Gastrocnemius medialis (tissue), 4 donors: ENCODE data around the gene GPRASP1. TPM values are rescaled to one million over a fixed set of nuclear protein-coding genes. Genes with fewer than 3 reads are reported as not detected.

Experiments
- ATAC-seq, 2 donors: fragments of 150-250 bp; one replicate each; pipeline ENCODE4 v1.9.1; 2016
- DNase-seq, 2 donors: peaks; one replicate each; pipeline ENCODE4 v3.0.0-alpha.2; 2019
- H3K27ac ChIP-seq, 4 donors: fragments of 200-600 bp; sonication (generic); 1 replicate in 1 of 4; 2 replicates in 3 of 4; pipeline ENCODE4 v1.5.1; 2016 to 2018; ENCODE audit warnings: mild to moderate bottlenecking in 2 of 4, moderate library complexity in 1 of 4
- H3K27me3 ChIP-seq, 3 donors: fragments of 200-600 bp; sonication (generic) in 2 of 3; 1 replicate in 1 of 3; 2 replicates in 2 of 3; pipeline versions ENCODE4 v1.5.1 to v1.6.0; 2016 to 2019; ENCODE audit warnings: mild to moderate bottlenecking in 1 of 3, moderate library complexity in 1 of 3
- H3K36me3 ChIP-seq, 2 donors: fragments of 200-600 bp; sonication (generic) in 1 of 2; one replicate each; pipeline ENCODE4 v1.5.1; 2017 to 2018
- H3K4me1 ChIP-seq, 2 donors: fragments of 200-600 bp; sonication (generic) in 1 of 2; one replicate each; pipeline ENCODE4 v1.5.1; 2016 to 2017; ENCODE audit warnings: mild to moderate bottlenecking in 2 of 2
- H3K4me3 ChIP-seq, 4 donors: fragments of 200-600 bp; sonication (generic) in 3 of 4; 1 replicate in 1 of 4; 2 replicates in 3 of 4; pipeline ENCODE4 v1.5.1; 2016 to 2019; ENCODE audit warnings: mild to moderate bottlenecking in 2 of 4
- H3K9me3 ChIP-seq, 3 donors: fragments of 200-600 bp; sonication (generic) in 2 of 3; 1 replicate in 1 of 3; 2 replicates in 2 of 3; pipeline ENCODE4 v1.5.1; 2016 to 2019
- CTCF ChIP-seq, 5 experiments: fragments of 450-650 bp in 3 of 5; fragments of 200-600 bp in 2 of 5; sonication (generic) in 2 of 5; IDR thresholded peaks in 4 of 5; conservative IDR thresholded peaks in 1 of 5; 1 replicate in 4 of 5; 2 replicates in 1 of 5; pipeline ENCODE4 v1.5.1; 2016 to 2019; ENCODE audit warnings: antibody characterized with exemption in 5 of 5, mild to moderate bottlenecking in 3 of 5, moderate library complexity in 3 of 5
- POLR2A ChIP-seq, 2 donors: fragments of 450-650 bp; IDR thresholded peaks; one replicate each; pipeline ENCODE4 v1.6.1; 2017; ENCODE audit warnings: antibody characterized with exemption in 2 of 2, mild to moderate bottlenecking in 2 of 2, moderate library complexity in 2 of 2
- in situ Hi-C, 4 donors: fragments of 200-750 bp; cut with MboI; loops; one replicate each; pipeline versions ENCODE4 v1.15.0 to v1.8.0; 2017; ENCODE audit warnings: low sequenced_read_pairs in 4 of 4
- intact Hi-C: fragments of 100-400 bp; cut with DNase I; formaldehyde crosslinking; loops from one replicate; pipeline ENCODE4 v1.15.1; 2023; ENCODE audit warnings: low total_unique reads
- total RNA-seq, 4 donors: library from RNA; depleted of rRNA; stranded (reverse); fragments of >200 nt; gene quantifications; one replicate each; pipeline versions ENCODE4 v1.1.0 to v1.2.3, GENCODE V29; 2016

GPRASP1 gene
- total RNA-seq, 4 donors from 2014 or later, result 0.98 to 2.1 (median 1.4) TPM

DNA sequence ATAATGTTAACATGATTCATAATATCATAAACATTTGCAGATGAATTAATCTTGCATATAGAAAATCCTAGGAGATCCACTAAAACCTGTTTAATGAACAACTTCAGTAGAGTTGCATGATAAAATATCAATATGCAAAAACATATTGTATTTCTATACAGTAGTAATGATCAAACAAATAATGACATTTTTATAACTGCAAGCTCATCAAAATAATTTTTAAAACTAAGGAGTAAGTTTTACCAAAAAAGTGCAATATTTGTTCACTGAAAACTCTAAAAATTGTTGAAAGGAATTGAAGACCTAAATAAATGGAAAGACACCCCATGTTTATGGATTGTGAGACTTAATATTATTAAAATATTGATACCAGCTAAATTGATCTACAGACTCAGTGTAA, 45.0 kb downstream of the GPRASP1 start:
- in situ Hi-C loops, result no loop called here
- intact Hi-C loops, result no loop called here
- no peak for TF ChIP-seq POLR2A (IDR thresholded peaks at IDR 0.05)
- TF ChIP-seq CTCF (IDR thresholded peaks at IDR 0.05 in 4 of 5, conservative IDR thresholded peaks at IDR 0.05 in 1 of 5), result no peak

DNA sequence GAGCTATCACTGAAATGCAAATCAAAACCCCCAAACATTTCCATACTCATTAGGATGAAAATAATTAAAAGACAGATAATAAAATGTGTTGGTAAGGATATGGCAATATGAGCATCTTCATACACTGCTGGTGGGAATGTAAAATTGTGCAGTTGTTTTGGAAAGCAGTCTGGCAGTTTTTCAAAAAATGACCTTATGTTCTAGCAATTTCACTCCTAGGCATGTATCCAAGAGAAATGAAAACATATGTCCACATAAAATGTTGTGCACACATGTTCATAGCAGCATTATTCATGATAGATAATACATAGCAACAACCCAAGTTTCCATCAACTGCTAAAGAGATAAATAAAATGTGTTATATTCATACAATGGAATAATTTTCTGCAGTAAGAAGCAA, 46.2 kb downstream of the GPRASP1 start:
- no peaks in the 10 kb centered on the region for H3K36me3 ChIP-seq
- in situ Hi-C loops, result no loop called here
- DNase-seq (no peak), ATAC-seq (no peak)
- H3K4me1 ChIP-seq, result no peaks in the 10 kb centered on the region
- no peak overlapping the region for H3K4me3 ChIP-seq
- H3K9me3 ChIP-seq, result no peaks in the 10 kb centered on the region
- no peak for TF ChIP-seq CTCF (IDR thresholded peaks at IDR 0.05 in 4 of 5, conservative IDR thresholded peaks at IDR 0.05 in 1 of 5)
- no peak for TF ChIP-seq POLR2A (IDR thresholded peaks at IDR 0.05)
- no peaks in the 10 kb centered on the region for H3K27me3 ChIP-seq
- intact Hi-C loops, result no loop called here
- no peak overlapping the region for H3K27ac ChIP-seq

More for the DNA sequence above, 45.0 kb downstream of the GPRASP1 start:
- Histone ChIP-seq H3K36me3 (no peaks in the 10 kb centered on the region), H3K9me3 (no peaks in the 10 kb centered on the region), H3K27me3 (no peaks in the 10 kb centered on the region), H3K27ac (no peak overlapping the region), H3K4me3 (no peak overlapping the region), H3K4me1 (no peaks in the 10 kb centered on the region)
- DNase-seq (no peak), ATAC-seq (no peak)

Other genes with a start within 250 kb of the GPRASP1 start
- gene NXF2B, start 211.5 kb upstream of the GPRASP1 start, total RNA-seq, result not detected
- gene TCP11X2, start 179.7 kb upstream of the GPRASP1 start, total RNA-seq, result not detected
- not detected for gene TMSB15A, start 134.7 kb upstream of the GPRASP1 start, total RNA-seq
- 1 to 10 TPM; 2.4 to 7.9 (median 4.9) TPM for gene ARMCX5, start 52.0 kb upstream of the GPRASP1 start, total RNA-seq
- gene GPRASP2, start 61.0 kb downstream of the GPRASP1 start, total RNA-seq, result 1 to 10 TPM in 3 of 4 donors, under 1 TPM in 1; 0.80 to 3.6 (median 2.1) TPM
- gene GPRASP3, start 69.3 kb downstream of the GPRASP1 start, total RNA-seq, result 1 to 10 TPM; 1.4 to 3.4 (median 2.7) TPM